Suppressor macrophage treated with lipopolysaccharide for 4 hours (primary cell): ENCODE data around the gene CAV3.

Source experiments
- DNase-seq: peaks from one replicate; pipeline ENCODE4 v3.0.0-alpha.2; 2020

CAV3 gene

DNA sequence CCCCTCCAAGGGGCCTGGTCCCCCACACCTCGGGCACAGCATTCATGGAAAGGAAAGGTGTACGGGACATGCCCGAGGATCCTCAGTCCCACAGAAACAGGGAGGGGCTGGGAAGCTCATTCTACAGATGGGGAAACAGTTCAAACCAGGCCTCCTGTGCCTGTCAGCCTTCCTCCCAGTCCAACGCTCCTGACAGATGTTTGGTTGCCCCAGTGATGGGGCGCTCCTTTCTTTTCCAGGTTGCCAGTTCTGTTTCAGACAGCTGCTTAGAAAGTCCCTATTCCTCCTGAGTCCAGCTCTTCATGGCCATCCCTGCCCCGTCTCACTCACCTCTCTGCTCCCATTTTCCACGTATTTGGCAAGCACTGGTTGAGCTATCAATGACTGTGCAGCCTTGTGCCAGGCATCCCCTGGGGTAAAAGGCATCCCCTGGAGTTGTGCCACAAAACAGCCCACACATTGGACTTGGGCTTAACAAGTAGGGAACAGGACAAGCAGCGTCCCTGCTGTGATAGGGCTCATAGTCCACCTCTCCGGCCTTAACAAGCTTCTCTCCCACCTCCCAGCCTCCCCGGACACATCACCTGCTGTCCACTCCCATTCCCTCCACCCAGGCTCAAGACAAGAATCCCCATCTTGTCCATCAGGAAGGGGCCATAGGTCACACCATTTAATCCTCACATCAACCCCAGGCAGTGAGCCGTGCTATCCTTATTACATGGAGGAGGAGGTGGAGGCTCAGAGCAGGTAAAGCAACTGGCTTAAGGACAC lies 29.2 kb downstream of the CAV3 start:
- no peak for DNase-seq

DNA sequence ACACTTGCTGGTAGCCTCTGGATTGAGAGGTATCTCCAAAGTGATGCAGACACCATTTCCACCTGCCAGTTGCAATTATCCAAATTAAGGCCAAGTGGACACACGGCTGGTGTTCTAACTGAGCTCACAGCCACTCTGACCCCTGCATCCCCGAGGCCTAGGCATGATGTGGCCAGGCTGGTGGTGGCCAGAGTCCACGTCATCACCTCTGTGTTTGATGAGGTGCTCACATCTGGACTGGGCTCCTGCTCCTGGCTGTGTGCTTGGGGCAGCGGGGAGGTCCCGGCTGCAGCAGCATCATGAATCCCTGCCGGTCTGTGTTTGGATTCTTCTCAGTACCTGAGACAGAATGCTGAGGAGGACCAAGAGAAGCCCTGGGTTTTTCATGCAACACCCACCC lies 30.9 kb downstream of the CAV3 start:
- DNase-seq, result no peak

GRCh38 chr3:8765528-8765927 lies 31.9 kb downstream of the CAV3 start:
- DNase-seq, result no peak

- no peak for DNase-seq
These were observed 32.5 kb downstream of the CAV3 start for GRCh38 chr3:8766148-8766547.

DNA sequence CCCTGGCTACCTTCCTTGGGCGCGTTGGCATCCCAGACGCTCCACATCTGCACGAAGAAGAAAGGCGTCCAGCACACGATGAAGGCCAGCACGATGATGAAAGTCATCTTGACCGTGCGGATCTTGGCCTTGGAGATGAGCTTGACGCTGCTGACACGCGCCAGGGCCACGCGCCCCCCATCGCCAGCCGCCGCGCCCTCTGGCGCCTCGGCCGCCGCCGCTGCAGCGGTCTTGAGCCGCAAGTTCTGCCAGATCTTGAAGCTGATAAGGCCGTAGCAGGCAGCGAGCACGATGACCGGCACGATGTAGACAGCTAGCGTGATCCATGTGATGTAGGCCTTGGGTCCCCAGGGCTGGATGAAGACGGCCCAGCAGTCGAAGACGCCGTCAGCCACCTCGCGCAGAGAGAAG lies 33.7 kb downstream of the CAV3 start:
- no peak for DNase-seq

DNA sequence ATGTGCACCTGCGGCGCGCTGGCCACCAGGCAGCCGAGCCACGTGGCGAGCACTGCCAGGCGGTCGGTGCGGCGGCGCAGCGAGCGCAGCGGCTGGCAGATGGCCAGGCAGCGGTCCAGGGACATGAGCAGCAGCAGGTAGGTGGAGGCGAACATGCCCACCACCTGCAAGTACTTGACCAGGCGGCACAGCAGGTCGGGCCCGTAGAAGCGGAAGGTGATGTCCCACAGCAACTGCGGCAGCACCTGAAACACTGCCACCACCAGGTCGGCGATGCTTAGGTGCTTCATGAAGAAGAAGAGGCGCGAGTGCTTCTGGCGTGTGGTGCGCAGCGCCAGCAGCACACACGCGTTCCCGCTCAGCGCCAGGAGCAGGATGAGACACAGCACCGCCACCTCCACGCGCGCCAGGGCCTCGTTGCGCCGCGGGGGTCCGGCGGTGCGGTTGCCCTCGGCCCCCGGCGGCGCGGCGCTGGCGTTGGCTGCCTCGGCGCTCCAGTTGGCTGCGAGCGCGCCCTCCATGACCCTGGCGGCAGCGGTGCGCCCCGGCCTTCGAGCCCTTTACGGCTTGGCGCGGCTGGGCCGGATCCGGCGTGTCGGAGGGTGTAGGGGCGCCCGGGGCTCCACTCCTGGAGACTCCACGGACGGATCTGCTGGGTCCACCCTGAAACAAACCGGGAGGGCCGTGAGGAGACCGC lies 34.2 kb downstream of the CAV3 start:
- DNase-seq, result peak; percentile 3

DNA sequence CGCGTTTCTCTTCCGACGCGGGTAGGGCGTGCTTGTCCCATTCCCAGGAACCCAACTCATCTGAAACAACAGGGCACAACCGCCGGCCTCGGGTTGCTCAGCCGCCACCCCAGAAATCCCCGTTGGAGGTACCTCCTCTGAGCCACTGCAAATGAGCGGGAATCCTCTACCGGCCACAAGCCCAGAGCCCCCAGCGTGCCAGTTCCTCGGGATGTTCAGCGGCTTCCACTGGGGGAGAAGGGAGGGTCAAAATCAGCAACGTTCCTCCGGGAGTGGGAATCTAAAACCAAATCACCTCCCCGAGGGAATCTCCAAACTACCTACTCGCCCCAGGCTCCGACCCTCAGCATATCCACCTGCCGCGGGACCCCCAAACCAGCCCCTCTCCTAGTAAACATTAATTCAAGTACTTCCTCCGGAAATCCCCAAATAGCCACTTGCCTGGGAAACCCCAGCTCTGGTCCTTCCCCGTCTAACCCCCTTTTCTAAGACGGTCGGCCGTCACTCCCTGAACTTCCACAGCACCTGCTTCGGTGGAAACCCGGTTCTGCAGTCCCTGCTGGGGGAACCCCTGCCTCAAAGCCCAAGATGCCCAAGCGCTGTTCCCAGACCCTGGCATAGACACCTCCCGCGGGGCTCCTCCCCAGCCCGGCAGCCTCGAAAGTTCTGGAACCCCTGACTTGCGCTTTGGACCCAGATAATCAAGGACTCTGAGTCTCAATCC lies 34.9 kb downstream of the CAV3 start:
- peak; percentile 12 for DNase-seq

- DNase-seq, result peak; percentile 71
These were observed 35.7 kb downstream of the CAV3 start, which contains the start of gene OXTR for GRCh38 chr3:8769088-8769822. Gene OXTR, minus strand, starts transcription at chr3:8769613. Its CDS starts 1,426 bp downstream, at chr3:8768187.

GRCh38 chr3:8773941-8774542 lies 40.4 kb downstream of the CAV3 start:
- DNase-seq, result no peak

DNA sequence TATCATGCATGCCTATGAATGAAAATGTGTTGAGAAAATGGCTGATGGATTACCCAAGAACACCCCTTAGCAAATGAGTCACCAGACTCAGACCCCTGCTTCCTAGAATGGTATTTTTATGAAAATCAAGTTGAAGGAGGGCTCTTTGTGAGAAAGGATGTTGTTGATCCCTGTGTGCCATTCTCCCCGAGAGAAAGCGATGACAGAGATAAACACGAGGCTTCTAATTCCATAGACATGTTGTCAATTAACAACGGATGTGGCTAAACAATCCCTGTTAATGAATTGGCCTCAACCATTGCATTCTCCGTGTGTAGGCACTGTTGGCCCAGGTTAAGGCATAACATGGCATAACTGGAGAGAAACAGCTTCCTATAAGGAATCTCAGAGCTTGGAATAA lies 41.6 kb downstream of the CAV3 start:
- DNase-seq, result no peak

DNA sequence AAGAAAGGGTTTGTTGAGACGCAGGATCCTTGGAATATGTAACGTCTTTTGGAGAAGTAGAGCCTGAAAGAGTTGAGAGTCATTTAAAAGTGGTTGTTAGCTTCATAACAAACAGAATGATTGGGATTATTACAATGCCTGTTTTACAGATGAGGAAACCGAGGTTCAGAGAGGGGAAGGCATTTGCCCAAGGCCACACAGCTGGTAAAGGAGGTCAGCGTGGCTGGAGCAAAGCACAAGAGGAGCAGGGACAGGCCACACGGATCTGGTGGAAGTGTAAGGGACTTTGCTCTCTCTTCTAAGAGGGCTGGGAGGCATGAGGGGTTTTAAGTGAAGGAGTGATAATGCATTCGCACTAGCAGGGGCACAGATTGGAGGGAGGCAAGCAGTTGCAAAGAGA lies 42.0 kb downstream of the CAV3 start:
- no peak for DNase-seq

DNA sequence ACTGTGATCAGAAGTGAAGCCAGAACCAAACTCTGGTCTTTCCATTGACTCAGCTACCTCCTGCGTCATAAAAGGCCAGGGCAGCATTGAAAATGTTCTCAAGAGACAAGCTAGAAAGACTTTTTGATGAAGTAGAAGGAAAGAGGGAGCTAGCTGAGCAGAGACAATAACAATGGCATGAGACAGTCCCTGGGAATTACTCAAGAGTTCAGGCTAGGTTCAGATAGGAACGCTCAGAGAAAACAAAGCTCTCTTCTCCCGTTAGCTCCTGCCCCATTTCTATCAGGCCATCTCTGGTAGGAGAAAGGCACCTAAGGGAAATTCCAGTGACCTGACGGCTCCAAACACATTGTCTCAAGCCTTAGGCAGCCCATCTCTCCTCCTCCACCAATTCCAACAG lies 42.8 kb downstream of the CAV3 start:
- no peak for DNase-seq

DNA sequence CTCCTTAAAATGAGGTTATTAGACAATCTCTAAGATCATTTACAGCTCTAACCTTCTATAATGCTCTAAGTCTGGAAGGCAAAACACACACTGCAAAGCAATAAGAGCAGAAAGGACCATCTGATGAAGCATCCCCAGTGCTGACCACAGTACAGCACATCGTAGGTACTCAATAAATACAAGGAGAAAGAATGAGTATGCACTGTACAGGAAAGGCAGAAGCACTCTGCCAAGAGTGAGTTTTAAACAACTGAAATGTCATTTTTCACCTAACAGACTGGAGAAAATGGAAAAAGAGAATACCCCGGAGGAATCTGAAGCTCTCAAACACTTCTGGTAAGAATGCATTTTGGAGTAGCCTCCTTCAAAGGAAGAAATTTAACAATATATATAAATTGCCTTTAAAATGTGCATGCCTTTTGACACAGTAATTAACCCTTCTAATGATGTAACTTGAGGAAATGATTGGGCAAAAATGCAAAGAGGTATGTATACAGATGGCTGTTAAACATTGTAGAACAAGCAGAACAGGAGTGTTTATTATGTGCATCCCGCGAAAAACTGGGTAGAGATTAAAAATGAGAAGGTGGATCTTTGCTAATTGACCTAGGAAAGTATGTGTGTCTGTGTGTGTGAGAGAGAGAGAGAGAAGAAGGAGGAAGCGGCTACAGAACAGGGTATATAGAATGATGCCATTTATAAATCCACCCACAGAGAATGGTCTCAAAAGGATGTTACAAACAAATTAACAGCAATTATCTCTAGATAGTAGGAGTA lies 43.8 kb downstream of the CAV3 start:
- no peak for DNase-seq

DNA sequence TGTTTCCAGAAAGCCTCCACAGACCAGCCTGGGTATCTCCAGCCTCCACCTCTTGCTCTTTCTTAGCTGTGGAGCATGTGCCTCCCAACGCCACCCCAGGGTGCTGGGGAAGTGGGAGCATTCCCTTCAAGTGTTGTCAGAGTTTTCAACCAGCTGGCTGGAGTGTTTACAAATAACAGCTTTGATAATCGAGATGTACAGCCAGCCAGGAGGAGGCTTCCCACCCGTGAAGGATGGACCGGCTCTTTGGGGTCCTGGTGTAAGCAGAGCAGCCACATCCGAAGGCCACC lies 44.3 kb downstream of the CAV3 start:
- no peak for DNase-seq

DNA sequence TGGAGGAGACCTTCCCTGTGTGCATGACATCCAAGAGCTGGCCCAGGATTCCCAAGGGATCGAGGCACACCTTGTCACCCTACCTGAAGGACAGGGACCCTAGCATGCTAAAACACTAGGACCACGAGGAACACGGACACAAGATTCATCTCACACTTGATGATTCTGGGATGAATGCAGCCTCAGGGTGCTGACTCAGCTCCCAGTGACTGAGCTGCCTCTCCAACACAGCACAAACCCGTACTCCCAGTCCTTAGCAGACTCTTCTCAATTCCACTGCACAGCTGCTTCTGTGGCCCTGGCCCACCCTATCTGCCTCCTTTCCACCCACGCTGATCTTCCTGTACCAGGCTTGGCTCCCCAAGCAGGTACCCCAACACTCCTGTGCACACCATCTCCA lies 44.9 kb downstream of the CAV3 start:
- DNase-seq, result no peak

DNA sequence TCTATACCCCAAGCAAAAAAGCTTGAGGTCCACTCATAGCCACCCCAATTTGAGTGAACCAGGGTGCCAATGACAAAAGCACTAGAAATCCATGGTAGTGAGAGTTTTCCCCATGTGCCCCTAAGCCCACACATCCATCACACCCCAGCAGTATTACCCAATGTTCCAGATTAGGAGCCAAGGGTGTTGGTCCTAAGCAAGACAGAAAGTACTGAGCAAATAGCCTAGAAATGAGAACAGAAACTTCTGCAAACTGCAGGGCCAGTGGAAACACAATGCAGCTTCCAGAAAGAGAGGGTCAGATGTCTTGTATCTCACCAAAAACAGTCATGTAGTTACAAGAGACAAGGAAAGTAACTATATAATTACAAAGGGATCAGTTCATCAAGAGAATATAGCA lies 46.7 kb downstream of the CAV3 start:
- DNase-seq, result peak; percentile 27

DNA sequence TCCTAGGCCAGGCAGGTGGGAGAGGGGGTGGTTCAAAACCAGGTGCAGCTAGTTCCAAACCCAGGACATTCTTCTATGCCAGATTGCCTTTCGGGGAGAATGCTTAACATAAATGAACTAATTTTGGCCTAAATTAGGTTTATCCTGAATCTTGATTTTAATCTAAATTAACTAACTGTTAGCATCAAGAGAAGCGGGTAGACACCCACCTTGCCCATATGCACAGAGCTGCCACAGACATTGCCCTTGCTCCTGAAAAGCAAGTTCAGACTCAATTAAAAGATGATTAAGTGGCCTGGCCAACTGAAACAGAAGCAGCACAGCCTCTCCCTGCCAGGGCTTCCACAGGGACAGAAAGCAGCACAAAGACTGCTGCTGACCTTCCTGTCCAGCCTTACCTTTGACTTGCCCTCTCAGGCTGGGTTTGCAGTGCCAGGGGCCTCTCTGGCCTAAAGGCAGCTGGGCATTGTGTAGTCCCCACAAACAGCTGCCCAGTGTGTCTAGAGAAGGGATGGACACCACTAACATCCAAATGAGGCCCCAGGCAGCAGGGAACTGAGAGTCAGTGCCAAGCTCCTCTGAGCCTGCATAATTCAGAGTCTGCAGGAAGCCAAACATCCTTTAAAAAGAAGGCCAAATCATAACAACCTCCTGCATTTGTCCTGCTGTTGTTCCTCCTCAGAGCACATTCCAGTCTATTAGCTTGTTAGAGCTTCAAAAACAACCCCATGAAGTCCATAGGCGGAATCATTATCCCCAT lies 51.3 kb downstream of the CAV3 start:
- DNase-seq, result no peak

DNA sequence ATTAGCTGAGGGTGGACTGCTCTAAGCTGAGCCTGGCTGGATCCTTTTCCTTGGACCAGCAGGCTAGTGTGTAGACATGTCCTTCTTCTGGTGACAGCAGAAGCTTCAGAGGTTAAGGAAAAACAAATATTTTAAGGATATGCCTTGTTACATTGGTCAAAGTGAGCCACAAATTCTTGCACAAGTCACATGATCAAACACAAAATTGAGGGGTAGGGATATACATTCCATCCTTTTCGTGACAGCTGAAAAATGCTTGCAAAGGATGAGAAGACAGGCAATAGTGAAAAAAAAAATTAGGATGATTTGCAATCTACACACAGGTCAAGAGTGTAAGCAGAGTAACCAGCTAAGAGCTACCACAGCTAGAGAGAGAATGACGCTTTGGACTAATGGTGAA lies 56.9 kb downstream of the CAV3 start:
- DNase-seq, result no peak

- DNase-seq, result no peak
These were observed 59.6 kb downstream of the CAV3 start for GRCh38 chr3:8793242-8793641.

- DNase-seq, result no peak
These were observed 60.6 kb downstream of the CAV3 start for GRCh38 chr3:8794247-8794646.
